ENCODE data around the gene SPDYE17.
"Not testable (repeated sequence)": the region's sequence is repeated elsewhere in the genome, so short reads cannot be mapped to it uniquely, and the experiment has no call there.

SPDYE17 gene

GRCh38 chr7:76972391-76972790 lies 59.8 kb downstream of the SPDYE17 start:
- not testable (repeated sequence) for DNase-seq (ENCODE audit: low spot score)
